AG08396 (cell line): Measurements from ENCODE around the gene TCHP.

Experiments used
- DNase-seq: peaks from one replicate; pipeline ENCODE4 v3.0.0; 2012; ENCODE audit warnings: low spot score, mixed read lengths

Gene TCHP

DNA sequence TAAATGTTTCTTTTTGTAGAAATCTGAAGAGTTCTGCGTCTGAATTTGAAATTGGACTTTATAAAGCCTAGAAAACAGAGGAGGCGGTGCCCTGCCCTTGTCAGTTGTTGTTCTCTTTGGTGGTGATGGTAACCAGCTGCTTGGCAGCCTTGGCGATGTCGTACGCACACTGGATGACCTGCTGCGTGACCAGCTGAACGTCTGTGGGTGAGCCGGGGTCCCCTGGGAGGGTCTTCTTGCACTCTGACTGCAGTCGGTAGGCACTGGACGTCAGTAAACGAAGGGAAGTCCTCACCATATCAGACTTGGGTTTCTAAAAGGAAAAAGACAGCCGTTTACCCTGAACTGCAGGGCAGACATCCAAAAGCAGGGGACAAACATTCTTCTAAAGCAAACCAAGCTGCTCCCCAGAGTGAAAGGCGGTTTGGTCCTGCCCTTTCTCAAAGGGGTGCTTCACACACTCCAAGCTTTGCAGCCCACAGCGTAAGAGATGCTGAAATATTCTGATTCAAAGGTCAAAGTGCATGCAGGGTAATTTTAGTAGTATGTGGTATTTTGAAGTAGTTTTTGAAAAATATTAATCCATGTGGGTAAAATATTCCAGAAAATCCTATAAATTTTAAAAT, 32.9 kb downstream of the TCHP start:
- no peak for DNase-seq

- DNase-seq, result no peak
These were observed 34.0 kb downstream of the TCHP start for GRCh38 chr12:109934026-109934425.

- no peak for DNase-seq
These were observed 37.3 kb downstream of the TCHP start for GRCh38 chr12:109937371-109937770.

- DNase-seq, result no peak
These were observed 38.9 kb downstream of the TCHP start for GRCh38 chr12:109938947-109939346.

- DNase-seq, result no peak
These were observed 39.4 kb downstream of the TCHP start for GRCh38 chr12:109939504-109939903.

GRCh38 chr12:109940339-109940923, 40.4 kb downstream of the TCHP start:
- DNase-seq, result no peak

DNA sequence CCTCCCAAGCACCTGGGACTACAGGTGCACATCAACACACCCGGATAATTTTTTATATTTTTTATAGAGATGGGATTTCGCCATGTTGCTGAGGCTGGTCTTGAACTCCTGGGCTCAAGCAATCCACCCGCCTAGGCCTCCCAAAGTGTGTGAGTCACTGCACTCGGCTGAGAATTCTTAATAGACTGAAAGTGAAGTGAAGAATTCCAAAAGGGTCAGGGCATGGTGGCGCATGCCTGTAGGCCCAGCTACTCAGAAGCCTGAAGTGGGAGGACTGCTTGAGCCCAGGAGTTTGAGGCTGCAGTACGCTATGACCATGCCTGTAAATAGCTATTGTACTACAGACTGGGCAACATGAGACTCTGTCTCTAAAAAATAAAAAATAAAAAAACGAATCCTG, 43.7 kb downstream of the TCHP start:
- DNase-seq, result no peak

DNA sequence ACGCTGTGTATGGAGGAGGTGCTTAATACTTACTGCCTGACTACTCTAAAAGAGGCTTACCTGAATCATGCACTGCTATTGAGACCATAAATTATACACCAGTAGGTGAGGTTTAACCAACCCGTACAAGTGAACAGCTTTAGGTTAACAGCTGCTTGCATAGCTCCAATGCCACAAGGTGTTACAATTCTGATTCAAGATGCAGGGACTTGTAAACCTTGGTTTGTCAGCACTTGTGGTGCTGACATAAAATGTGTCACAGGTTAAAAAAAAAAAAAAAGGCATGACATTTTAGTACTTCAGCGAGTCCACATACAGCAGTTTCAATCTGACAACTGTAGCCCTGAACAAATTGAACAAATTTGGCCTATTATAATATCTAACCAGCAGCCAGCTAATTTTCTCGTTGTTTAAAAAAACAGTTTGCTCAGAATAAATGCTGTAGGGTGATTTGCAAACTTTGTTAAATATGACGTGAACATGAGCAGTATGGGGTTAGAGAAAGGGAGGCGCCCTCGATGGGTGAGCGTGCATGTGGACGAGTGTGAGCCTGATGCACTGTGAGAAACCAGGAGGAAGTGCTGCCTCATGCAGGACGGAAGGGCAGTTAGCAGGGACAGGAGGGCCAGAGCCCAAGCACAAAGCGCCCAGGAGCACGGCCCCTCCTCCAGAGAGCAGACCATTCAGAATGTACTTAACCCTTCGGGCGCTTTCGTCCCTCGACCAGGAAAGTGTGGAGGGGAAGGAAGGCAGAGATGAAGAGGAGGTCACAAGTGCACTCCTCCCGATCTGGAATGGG, 44.7 kb downstream of the TCHP start:
- DNase-seq, result no peak

DNA sequence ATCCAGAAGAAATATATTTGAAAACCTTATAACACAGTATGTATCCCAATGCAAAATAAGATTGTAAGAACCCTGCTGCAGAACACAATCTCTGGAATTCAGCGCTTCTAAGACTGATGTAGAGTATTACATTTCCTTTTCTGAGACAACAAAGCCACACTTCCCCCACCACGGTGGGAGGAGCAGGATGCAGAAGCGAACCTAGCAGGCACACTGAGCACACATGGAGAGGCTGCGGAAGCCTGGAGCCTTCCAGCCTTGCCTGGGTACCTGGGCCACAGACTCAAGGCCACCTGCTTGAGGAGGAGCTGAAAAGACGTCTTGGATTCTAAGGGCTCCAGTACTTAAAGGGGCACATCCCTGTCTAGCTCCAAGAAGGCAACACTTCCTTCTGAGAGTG, 46.4 kb downstream of the TCHP start:
- no peak for DNase-seq

- DNase-seq, result no peak
These were observed 46.8 kb downstream of the TCHP start for GRCh38 chr12:109946913-109947312.

DNA sequence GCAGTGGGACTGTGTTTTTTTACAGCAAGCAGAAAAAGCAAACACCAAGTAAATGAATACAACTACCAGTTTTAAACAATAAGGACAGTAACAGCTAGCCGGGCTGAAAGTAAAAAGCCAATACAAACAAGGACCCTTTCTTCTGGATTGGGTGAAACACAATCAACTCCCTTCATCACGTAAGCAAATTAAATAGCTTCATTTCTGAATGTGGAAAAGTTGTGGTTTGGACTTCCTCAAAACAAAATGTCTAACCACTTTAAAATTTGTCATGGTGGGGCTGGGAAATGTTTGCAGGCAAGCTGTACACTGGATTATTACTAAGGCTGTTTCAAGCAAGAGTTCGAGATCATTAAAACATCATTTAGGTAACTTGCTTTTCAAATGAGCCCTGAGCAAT, 47.4 kb downstream of the TCHP start:
- DNase-seq, result no peak

DNA sequence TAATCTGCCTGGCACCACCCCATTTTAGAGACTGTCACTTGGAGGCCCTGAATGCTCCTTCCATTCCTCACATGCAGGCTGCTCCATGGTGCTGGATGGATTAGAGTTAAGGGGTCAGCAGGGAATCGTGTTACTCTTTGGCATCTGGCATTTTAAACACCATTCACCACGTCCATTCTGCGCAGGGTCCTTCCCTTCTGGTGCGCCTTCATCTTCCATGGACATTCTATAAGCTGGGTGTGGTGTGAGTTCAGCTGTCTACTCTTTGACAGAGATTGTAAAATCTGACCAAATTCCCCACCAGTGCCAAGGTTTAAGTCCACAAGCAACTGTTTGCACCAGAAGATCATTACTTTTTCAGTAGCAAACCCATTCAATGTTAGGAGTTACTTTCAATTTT, 48.3 kb downstream of the TCHP start:
- no peak for DNase-seq

- DNase-seq, result peak; percentile 57
These were observed 49.0 kb downstream of the TCHP start for GRCh38 chr12:109949089-109949488.

DNA sequence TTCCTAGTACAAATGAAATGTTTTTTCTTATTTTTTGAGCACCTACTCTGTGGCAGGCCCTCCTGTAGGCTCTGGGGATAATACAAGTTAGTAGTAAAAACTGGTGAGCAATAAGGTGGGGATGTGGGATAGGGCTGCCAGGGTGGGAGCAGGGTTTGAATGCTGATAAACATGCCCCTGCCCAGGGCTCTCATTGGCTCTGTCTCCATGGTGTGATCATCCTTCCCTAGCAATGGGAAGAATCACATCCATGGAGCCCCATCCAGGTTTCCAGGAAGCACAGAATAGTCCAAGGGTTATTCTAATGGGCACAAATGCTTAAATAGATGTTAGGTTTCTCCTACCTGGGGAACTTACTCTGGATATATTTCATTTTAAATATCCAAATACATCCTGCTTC, 50.6 kb downstream of the TCHP start:
- DNase-seq, result no peak

GRCh38 chr12:109951136-109951535, 51.1 kb downstream of the TCHP start:
- peak; percentile 67 for DNase-seq

- peak; percentile 55 for DNase-seq
These were observed 51.7 kb downstream of the TCHP start for GRCh38 chr12:109951751-109952150.

GRCh38 chr12:109952160-109952858, 52.2 kb downstream of the TCHP start:
- DNase-seq, result no peak

DNA sequence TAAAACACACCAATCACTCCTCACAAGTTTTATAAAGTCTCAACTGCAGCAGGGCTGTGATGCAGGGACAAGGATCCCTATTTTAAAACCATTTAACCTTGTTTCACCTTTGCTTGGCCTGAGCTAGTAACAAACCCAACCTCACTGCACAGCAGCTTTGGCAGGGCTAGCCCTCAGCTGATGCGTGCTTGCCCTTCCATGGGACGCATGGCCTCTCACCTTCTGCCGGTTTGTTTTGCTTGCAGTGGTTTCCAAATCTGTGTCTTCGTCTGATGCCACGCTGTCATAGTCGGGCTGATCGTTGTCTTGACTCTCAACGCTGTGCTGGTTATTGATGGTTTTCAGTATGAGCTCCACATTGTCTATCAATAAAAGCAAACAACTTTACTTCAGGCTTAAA, 52.8 kb downstream of the TCHP start:
- DNase-seq, result no peak

DNA sequence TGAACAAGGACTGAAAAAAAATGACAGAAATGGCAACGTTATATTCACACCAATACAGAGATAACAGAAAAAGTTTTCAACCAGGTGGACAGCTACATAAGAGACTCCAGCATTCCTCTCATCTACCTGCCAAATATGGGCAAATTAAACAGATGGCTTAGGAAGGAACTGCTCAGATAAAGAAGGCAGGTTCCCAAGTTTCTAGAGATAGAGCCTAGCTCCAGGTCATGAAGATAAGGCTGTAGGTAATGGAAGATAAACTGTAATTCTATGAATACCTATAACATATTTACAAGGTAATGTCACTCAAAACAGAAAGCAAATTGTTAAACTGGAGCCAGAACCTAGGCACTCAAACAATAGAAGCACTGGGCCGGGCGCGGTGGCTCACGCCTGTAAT, 53.6 kb downstream of the TCHP start:
- DNase-seq, result no peak

DNA sequence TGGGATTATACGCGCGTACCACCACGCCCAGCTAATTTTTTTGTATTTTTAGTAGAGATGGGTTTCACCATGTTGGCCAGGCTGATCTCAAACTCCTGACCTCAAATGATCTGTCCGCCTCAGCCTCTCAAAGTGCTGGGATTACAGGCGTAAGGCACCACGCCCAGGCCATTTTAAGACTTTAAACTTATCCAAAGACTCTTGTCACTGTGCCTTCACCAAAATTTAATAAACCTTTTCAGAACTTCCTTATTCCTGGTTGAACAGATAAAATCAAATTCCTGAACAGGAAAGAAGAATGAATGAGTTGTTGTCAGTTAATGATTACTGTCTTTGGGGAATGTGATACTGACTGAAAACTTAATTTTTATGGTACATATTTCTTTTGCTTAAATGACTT, 58.3 kb downstream of the TCHP start:
- DNase-seq, result no peak

- no peak for DNase-seq
These were observed 59.5 kb downstream of the TCHP start for GRCh38 chr12:109959411-109960093.

GRCh38 chr12:109961201-109961600, 61.1 kb downstream of the TCHP start:
- no peak for DNase-seq
